ENCODE results near the gene LRP5.

The LRP5 gene

DNA sequence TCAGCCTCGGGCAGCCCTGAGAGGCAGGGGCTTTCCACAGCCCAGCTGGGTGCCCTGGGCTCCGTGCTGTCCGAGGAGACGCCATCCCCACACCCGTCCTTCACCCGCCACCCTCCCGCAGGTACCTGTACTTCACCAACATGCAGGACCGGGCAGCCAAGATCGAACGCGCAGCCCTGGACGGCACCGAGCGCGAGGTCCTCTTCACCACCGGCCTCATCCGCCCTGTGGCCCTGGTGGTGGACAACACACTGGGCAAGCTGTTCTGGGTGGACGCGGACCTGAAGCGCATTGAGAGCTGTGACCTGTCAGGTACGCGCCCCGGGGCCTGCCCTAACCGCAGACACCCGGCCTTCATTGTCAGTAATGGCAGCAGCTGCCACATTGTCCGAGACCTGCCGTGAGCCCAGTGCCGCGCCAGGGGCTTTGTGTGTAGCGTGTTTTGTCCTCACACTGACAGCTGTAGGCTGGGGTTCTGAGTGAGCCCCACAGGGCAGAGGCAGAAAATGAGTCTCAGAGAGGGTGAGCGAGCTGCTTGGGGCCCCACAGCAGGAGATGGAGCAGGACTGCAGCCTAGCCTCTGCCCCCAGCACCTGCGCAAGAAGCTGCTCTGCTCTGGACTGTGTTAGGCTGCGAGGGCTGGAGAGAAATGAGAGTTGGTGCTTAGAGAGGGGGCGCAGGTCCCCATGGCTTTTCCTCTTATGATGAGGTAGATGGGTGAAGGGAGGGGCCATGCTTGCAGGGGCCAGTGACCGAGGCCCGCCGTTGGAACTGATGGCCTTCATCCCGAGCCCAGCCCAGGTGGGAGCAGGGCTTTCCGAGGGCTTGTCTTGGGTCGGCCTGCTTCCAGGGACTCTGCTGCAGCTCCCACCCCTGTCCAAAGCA, 112.8 kb downstream of the LRP5 start:
- H3K4me3 ChIP-seq (ENCODE audit: low read depth, low read length) = no peak overlapping the region
- no peak for TF ChIP-seq CTCF (IDR thresholded peaks at IDR 0.05; ENCODE audit: borderline replicate concordance, insufficient read depth, low read depth, low read length)

- no peak for TF ChIP-seq CTCF (IDR thresholded peaks at IDR 0.05; ENCODE audit: borderline replicate concordance, insufficient read depth, low read depth, low read length)
- H3K4me3 ChIP-seq (ENCODE audit: low read depth, low read length) = no peak overlapping the region
Measured at GRCh38 chr11:68425866-68426380, 113.5 kb downstream of the LRP5 start.

- H3K4me3 ChIP-seq (ENCODE audit: low read depth, low read length) = no peak overlapping the region
- no peak for TF ChIP-seq CTCF (IDR thresholded peaks at IDR 0.05; ENCODE audit: borderline replicate concordance, insufficient read depth, low read depth, low read length)
Measured at GRCh38 chr11:68429661-68430060, 117.3 kb downstream of the LRP5 start.

DNA sequence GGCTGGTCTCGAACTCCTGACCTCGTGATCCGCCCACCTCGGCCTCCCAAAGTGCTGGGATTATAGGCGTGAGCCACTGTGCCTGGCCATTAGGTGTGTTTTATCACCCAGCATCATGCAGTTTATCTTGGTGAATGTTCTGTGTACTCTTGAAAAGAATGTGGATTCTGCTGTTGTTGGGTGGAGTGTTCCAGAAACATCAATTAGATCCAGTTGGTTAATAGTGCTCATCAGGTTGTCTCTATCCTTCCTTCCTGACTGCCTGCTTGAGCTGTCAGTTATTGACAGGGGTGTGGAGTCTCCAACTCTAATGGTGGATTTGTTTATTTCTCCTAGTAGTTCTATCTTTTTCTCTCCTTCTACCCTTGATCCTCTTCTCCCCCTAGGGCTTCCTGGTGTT, 118.0 kb downstream of the LRP5 start:
- TF ChIP-seq CTCF (IDR thresholded peaks at IDR 0.05; ENCODE audit: borderline replicate concordance, insufficient read depth, low read depth, low read length) = no peak

DNA sequence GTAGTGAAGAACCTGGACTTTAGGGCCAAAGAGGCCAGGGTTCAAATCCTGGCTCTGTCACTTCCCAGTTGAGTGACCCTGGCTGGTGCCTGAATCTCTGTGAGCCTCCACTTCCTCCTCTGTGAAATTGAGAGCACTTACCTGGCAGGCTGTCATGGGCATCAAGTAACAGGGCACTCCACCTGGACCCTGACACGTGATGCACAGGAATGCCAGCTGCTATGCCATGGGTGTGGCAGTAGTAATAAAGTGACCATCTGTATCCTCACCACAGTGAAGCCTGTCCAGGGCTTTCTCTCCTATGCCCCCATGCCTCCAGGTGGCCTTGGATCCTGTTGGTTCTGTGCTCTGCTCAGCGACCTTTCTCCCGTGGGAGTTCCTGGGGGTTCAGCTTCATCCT, 118.4 kb downstream of the LRP5 start:
- no peak for TF ChIP-seq CTCF (IDR thresholded peaks at IDR 0.05; ENCODE audit: borderline replicate concordance, insufficient read depth, low read depth, low read length)

More for the DNA sequence above, 118.0 kb downstream of the LRP5 start:
- H3K4me3 ChIP-seq (ENCODE audit: low read depth, low read length) = no peak overlapping the region

DNA sequence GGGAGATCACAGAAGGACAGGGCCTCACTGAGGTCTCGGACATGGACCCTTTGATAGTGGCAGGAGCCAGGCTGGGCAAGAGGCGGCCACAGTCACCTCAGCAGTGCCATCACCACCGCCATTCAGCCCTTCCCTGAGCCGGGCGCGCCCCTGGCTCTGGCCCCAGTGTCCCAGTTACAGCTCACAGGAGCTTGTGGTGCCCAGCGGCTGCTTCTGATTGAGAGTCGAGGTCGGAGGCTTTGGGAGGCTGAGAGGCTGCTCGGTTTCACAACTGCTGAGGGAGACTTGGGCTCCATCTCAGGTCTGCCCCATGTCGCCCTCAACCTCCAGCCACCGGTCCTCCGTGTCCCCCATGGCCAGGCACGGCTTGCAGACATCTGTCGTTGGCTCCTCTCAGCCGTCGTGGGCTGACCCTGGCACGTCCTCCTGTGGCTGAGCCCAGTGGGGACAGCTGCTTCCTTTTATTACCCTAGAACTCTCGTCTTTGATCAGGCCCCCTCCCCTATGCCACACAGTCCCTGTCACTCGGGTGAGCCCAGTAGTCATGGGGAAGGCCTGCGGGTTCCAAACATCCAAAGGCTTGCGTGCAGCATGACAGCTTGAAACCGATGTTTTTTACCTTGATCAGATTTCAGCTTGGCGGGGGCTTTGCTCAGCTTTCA, 119.7 kb downstream of the LRP5 start:
- TF ChIP-seq CTCF (IDR thresholded peaks at IDR 0.05; ENCODE audit: borderline replicate concordance, insufficient read depth, low read depth, low read length) = no peak
- H3K4me3 ChIP-seq (ENCODE audit: low read depth, low read length) = no peak overlapping the region

More for the DNA sequence above, 118.4 kb downstream of the LRP5 start:
- no peak overlapping the region for H3K4me3 ChIP-seq (ENCODE audit: low read depth, low read length)
